Mesenchymal stem cell (in vitro differentiated cells and primary cell): ENCODE data around the gene BCL7A.

Source experiments
- DNase-seq: peaks from one replicate; pipeline ENCODE4 v3.0.0-alpha.2; 2013
- H2AFZ ChIP-seq: one replicate; pipeline ENCODE4 v1.6.1; 2013; ENCODE audit warnings: low read depth, mild to moderate bottlenecking, control low read depth, inconsistent platforms, low read length, moderate library complexity
- H2AK5ac ChIP-seq: 2 replicates; pipeline ENCODE4 v1.6.1; 2013; ENCODE audit warnings: low read length, moderate library complexity, mild to moderate bottlenecking, inconsistent platforms; ENCODE audit not compliant: severe bottlenecking
- H2BK120ac ChIP-seq: one replicate; pipeline ENCODE4 v1.6.1; 2013; ENCODE audit warnings: low read depth, mild to moderate bottlenecking, inconsistent platforms, low read length, moderate library complexity
- H2BK12ac ChIP-seq, 2 experiments: one replicate each; pipeline ENCODE4 v1.6.1; 2013; ENCODE audit warnings: inconsistent platforms in 2 of 2, low read length in 2 of 2, mild to moderate bottlenecking in 2 of 2, moderate library complexity in 2 of 2, control low read depth in 1 of 2
- H2BK15ac ChIP-seq: one replicate; pipeline ENCODE4 v1.6.1; 2013; ENCODE audit warnings: mild to moderate bottlenecking, low read depth, inconsistent platforms; ENCODE audit not compliant: poor library complexity, severe bottlenecking
- H2BK5ac ChIP-seq: 2 replicates; pipeline ENCODE4 v1.6.1; 2013; ENCODE audit warnings: low read depth, mild to moderate bottlenecking, low read length, control low read depth, inconsistent platforms; ENCODE audit not compliant: poor library complexity, severe bottlenecking
- H3K14ac ChIP-seq, 2 experiments: one replicate each; pipeline ENCODE4 v1.6.1; 2013; ENCODE audit warnings: inconsistent platforms in 2 of 2, low read length in 2 of 2, control low read depth in 1 of 2, mild to moderate bottlenecking in 1 of 2, moderate library complexity in 1 of 2
- H3K18ac ChIP-seq, 2 experiments: one replicate each; pipeline ENCODE4 v1.6.1; 2013; ENCODE audit warnings: inconsistent platforms in 2 of 2, low read length in 2 of 2, control low read depth in 1 of 2, low read depth in 1 of 2, mild to moderate bottlenecking in 1 of 2
- H3K23ac ChIP-seq, 2 experiments: one replicate each; pipeline ENCODE4 v1.6.1; 2013; ENCODE audit warnings: inconsistent platforms in 2 of 2, low read length in 2 of 2, mild to moderate bottlenecking in 2 of 2, moderate library complexity in 2 of 2, control low read depth in 1 of 2
- H3K27ac ChIP-seq: 2 replicates; pipeline ENCODE4 v1.5.1; 2013; ENCODE audit warnings: mild to moderate bottlenecking, moderate library complexity, low read length, control low read depth, inconsistent platforms; ENCODE audit not compliant: poor library complexity, severe bottlenecking
- H3K27me3 ChIP-seq, 2 experiments: 2 replicates each; pipeline versions ENCODE4 v1.6.1 to v1.7.0; 2013; ENCODE audit warnings: low read length in 2 of 2, mild to moderate bottlenecking in 2 of 2, moderate library complexity in 2 of 2, control low read depth in 1 of 2, inconsistent platforms in 1 of 2; ENCODE audit not compliant: control insufficient read depth in 1 of 2, insufficient read depth in 1 of 2
- H3K36me3 ChIP-seq, 2 experiments: 2 replicates each; pipeline versions ENCODE4 v1.6.1 to v1.7.0; 2013; ENCODE audit warnings: low read length in 2 of 2, control low read depth in 1 of 2, inconsistent platforms in 1 of 2, low read depth in 1 of 2, mild to moderate bottlenecking in 1 of 2; ENCODE audit not compliant: insufficient read depth in 2 of 2, control insufficient read depth in 1 of 2
- H3K4ac ChIP-seq, 2 experiments: one replicate each; pipeline ENCODE4 v1.6.1; 2013; ENCODE audit warnings: inconsistent platforms in 2 of 2, low read length in 2 of 2, mild to moderate bottlenecking in 2 of 2, moderate library complexity in 2 of 2, control low read depth in 1 of 2, low read depth in 1 of 2
- H3K4me1 ChIP-seq: 2 replicates; pipeline ENCODE4 v1.6.1; 2013; ENCODE audit warnings: low read depth, low read length, control low read depth; ENCODE audit not compliant: control insufficient read depth, insufficient read depth
- H3K4me2 ChIP-seq: 2 replicates; pipeline ENCODE4 v1.6.1; 2013; ENCODE audit warnings: low read length, mild to moderate bottlenecking, inconsistent platforms; ENCODE audit not compliant: poor library complexity, severe bottlenecking
- H3K4me3 ChIP-seq, 2 experiments: 2 replicates each; pipeline versions ENCODE4 v1.5.1 to v1.7.0; 2013; ENCODE audit warnings: low read length in 2 of 2, mild to moderate bottlenecking in 2 of 2, control low read depth in 1 of 2, low read depth in 1 of 2; ENCODE audit not compliant: insufficient read depth in 1 of 2
- H3K79me1 ChIP-seq: replicated peaks from 2 replicates; pipeline ENCODE4 v1.6.1; 2013; ENCODE audit warnings: mild to moderate bottlenecking, control low read depth, low read length, inconsistent platforms; ENCODE audit not compliant: poor library complexity, severe bottlenecking
- H3K9ac ChIP-seq: 2 replicates; pipeline ENCODE4 v1.7.0; 2013; ENCODE audit warnings: mild to moderate bottlenecking, low read length, moderate library complexity
- H3K9me3 ChIP-seq: 2 replicates; pipeline ENCODE4 v1.7.0; 2013; ENCODE audit warnings: mild to moderate bottlenecking, low read length; ENCODE audit not compliant: control insufficient read depth
- H4K8ac ChIP-seq: one replicate; pipeline ENCODE4 v1.6.1; 2013; ENCODE audit warnings: inconsistent platforms, mild to moderate bottlenecking, low read length, moderate library complexity
- H4K91ac ChIP-seq: one replicate; pipeline ENCODE4 v1.6.1; 2013; ENCODE audit warnings: mild to moderate bottlenecking, low read length, inconsistent platforms
- WGBS: methylation state at CpG from one replicate; pipeline ENCODE4 v1.1.7; 2013; ENCODE audit warnings: mixed read lengths; 5-methylcytosine and 5-hydroxymethylcytosine counted together

BCL7A gene

DNA sequence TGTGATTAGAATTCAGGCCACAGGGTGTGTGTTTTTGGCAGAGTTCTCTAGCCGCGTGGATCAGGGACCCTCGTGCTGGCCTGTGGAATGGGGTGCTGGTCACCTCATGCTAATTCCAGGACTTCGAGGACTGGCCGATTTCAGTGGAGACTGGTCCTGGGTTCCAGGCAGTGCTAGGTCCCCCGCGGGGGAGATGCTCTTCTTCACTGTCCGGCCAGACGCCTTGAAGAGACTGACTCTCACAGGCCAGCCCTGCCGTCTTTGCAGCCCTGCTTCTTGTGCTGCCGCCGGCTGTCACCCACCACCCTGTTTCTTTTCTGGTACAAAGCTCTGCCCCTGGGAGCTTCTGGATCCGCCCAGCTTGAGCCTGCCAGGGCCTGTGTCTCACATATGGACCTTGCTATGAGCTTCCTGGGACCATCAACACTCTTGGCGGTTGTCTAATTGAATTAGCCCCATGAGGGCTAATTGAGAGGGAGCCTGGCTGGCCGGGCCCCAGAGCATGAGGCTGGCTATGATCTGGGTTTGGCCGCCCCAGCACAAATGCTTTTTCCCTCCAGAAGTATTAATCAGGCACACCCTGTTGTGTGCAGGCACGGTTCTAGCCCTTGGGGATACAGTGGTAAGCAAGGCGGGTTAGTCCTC is 65.1 kb downstream of the BCL7A start:
- H3K23ac ChIP-seq = peak overlapping the region in 1 of 2 experiments; percentile 5
- H3K27ac ChIP-seq = no peak overlapping the region
- no peak overlapping the region for H3K4me3 ChIP-seq
- no peaks in the 10 kb centered on the region for H3K27me3 ChIP-seq
- no peak overlapping the region for H2BK5ac ChIP-seq
- no peak overlapping the region for H3K14ac ChIP-seq
- no peak overlapping the region for H3K4me2 ChIP-seq
- no peak overlapping the region for H2BK120ac ChIP-seq
- peak overlapping the region; percentile 24 for H3K9ac ChIP-seq
- peaks cover 18% of the 10 kb centered on the region for H3K4me1 ChIP-seq
- DNase-seq = no peak
- H4K91ac ChIP-seq = no peak overlapping the region
- H2BK15ac ChIP-seq = no peak overlapping the region
- no peak overlapping the region for H2BK12ac ChIP-seq
- no peak overlapping the region for H2AK5ac ChIP-seq
- peaks cover 24 to 28% of the 10 kb centered on the region in 2 experiments for H3K36me3 ChIP-seq
- no peak overlapping the region for H4K8ac ChIP-seq
- H3K9me3 ChIP-seq = no peaks in the 10 kb centered on the region
- WGBS = 89% methylated on average over 18 of the region's 18 CpGs
- no peak overlapping the region for H3K18ac ChIP-seq
- peaks cover 29% of the 10 kb centered on the region for H3K79me1 ChIP-seq
- no peak overlapping the region for H2AFZ ChIP-seq
- no peak overlapping the region for H3K4ac ChIP-seq

DNA sequence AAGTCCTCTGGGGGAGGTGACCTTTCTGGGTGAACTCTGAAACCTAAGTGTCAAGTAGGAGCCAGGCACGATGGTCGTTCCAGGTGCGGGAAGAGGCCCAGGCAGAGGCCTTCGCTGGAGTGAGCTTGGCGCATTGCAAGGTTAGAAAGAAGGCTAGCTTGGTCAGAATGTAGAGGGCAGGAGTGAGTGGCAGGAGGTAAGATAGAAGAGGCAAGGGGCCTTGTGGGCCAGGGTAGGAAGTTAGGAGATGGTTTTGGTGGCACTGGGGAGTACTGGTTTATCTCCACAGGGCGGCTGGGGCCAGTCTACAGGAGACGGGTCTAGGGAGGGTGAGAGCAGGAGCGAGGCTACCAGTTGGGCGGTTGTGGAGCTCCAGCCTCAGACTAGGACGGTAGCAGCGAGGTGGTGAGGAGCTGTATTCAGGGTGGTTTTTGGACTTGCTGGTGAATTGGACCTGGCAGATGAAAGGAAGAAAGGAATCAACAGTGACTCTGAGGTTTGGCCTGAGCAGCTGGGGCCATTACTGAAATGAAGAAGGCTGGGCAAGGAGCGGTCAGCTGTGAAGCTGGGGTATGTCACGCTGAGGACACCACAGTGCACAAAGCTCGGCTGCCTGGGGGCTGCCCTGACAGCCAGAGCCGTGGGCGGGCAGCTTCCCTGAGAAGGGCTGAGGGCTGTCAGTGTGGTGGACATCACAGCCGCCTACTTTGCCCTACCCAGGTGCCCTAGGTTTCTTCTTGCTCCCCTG is 65.9 kb downstream of the BCL7A start:
- H3K4me3 ChIP-seq = peak overlapping the region in 1 of 2 experiments; percentile 14

DNA sequence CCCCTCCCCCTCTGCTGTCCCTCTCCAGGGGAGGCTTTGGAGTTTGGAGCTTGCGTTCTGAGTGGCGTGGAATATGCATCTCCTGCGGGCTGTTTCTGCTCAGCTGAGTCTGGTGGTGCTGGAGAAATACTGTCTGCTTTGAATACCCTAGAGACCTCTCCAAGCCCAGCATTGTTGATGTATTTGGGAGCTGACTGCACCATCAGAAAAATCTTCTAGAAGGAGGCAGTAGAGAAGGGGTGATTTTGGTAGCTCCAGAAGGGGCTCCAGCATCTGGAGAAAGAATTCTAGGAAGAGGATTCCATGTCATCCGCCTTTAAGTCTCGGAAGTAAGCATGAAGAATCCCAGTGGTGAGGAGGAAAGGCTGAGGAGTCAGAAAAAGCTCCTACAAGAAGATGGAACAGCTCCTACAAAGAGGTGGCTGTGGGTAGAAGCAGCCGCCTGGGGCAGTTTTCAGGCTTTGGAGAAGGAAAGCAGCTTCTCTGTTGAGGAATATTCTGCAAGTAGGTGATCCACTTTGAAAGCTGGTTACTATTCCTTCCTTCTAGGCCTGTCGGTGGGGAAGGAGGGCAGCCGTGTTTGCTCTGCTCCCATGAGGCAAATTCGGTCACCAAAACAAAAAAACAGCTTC is 66.6 kb downstream of the BCL7A start:
- Histone ChIP-seq H3K4ac (no peak overlapping the region), H3K27ac (no peak overlapping the region), H3K9me3 (no peaks in the 10 kb centered on the region), H3K18ac (no peak overlapping the region), H4K8ac (no peak overlapping the region), H2BK15ac (no peak overlapping the region), H3K4me2 (no peak overlapping the region), H3K4me3 (no peak overlapping the region), H2AK5ac (no peak overlapping the region), H2AFZ (no peak overlapping the region), H2BK5ac (no peak overlapping the region), H3K14ac (no peak overlapping the region), H4K91ac (no peak overlapping the region), H3K23ac (no peak overlapping the region), H3K4me1 (peaks cover 21% of the 10 kb centered on the region), H2BK12ac (no peak overlapping the region), H3K9ac (no peak overlapping the region), H3K36me3 (peaks cover 24 to 28% of the 10 kb centered on the region in 2 experiments), H3K79me1 (peaks cover 26% of the 10 kb centered on the region), H2BK120ac (no peak overlapping the region), H3K27me3 (no peaks in the 10 kb centered on the region)
- no peak for DNase-seq
- WGBS = 91% methylated on average over 9 of the region's 9 CpGs

More for the DNA sequence above, 65.9 kb downstream of the BCL7A start:
- no peak overlapping the region for H3K9ac ChIP-seq
- H2BK15ac ChIP-seq = no peak overlapping the region
- peaks cover 24 to 28% of the 10 kb centered on the region in 2 experiments for H3K36me3 ChIP-seq
- H3K27ac ChIP-seq = no peak overlapping the region
- peaks cover 29% of the 10 kb centered on the region for H3K79me1 ChIP-seq
- H2BK120ac ChIP-seq = no peak overlapping the region
- no peak overlapping the region for H2BK5ac ChIP-seq
- no peaks in the 10 kb centered on the region for H3K27me3 ChIP-seq
- no peak overlapping the region for H4K91ac ChIP-seq
- H3K4ac ChIP-seq = no peak overlapping the region
- no peak overlapping the region for H2BK12ac ChIP-seq
- peak overlapping the region; percentile 38 for H4K8ac ChIP-seq
- no peak for DNase-seq
- H2AK5ac ChIP-seq = peak overlapping the region; percentile 19
- no peak overlapping the region for H2AFZ ChIP-seq
- H3K14ac ChIP-seq = no peak overlapping the region
- H3K4me2 ChIP-seq = no peak overlapping the region
- H3K9me3 ChIP-seq = no peaks in the 10 kb centered on the region
- H3K4me1 ChIP-seq = peaks cover 15% of the 10 kb centered on the region
- no peak overlapping the region for H3K23ac ChIP-seq
- WGBS = 92% methylated on average over 14 of the region's 17 CpGs
- H3K18ac ChIP-seq = peak overlapping the region; percentile 17 to 18

DNA sequence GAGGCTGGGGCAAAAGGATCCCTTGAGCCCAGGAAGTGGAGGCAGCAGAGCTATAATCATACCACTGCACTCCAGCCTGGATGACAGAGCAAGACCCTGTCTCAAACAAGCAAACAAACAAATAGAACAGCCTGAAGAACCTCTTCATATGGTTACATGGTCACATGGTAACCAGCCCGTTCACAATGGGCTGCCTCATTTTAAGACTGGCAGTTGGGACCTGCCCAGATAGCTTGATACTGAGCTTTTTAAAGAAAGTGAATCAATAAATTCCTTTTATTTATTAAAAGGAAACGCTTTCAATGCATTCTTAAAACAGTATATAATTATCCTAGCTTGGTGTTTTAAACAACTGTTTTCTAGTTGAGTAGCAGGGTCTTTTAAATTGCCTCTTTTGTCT is 67.4 kb downstream of the BCL7A start:
- no peak overlapping the region for H4K8ac ChIP-seq
- H3K4ac ChIP-seq = no peak overlapping the region
- H3K4me3 ChIP-seq = no peak overlapping the region
- no peak overlapping the region for H3K27ac ChIP-seq
- H3K79me1 ChIP-seq = peaks cover 25% of the 10 kb centered on the region
- no peaks in the 10 kb centered on the region for H3K9me3 ChIP-seq
- H3K4me1 ChIP-seq = peaks cover 29% of the 10 kb centered on the region
- H2BK12ac ChIP-seq = no peak overlapping the region
- no peak overlapping the region for H4K91ac ChIP-seq
- no peak for DNase-seq
- no peak overlapping the region for H3K14ac ChIP-seq
- H2BK15ac ChIP-seq = no peak overlapping the region
- no peak overlapping the region for H2BK120ac ChIP-seq
- H3K9ac ChIP-seq = no peak overlapping the region
- no peak overlapping the region for H3K18ac ChIP-seq
- no peaks in the 10 kb centered on the region for H3K27me3 ChIP-seq
- H3K36me3 ChIP-seq = peaks cover 21 to 23% of the 10 kb centered on the region in 2 experiments
- H3K4me2 ChIP-seq = no peak overlapping the region
- no peak overlapping the region for H3K23ac ChIP-seq
- H2AFZ ChIP-seq = no peak overlapping the region
- H2AK5ac ChIP-seq = no peak overlapping the region
- H2BK5ac ChIP-seq = no peak overlapping the region
- no CpG with 5 or more reads among the region's 2 CpGs for WGBS
